Parathyroid adenoma (tissue), 2 donors: ENCODE data around the gene LGALS13.

Experiments used
- H2AFZ ChIP-seq: fragments of 300-600 bp; sonication (generic); one replicate; pipeline ENCODE4 v1.7.0; 2017; ENCODE audit warnings: antibody characterized with exemption, mild to moderate bottlenecking
- H3K27ac ChIP-seq: fragments of 300-600 bp; sonication (generic); one replicate; pipeline ENCODE4 v1.7.0; 2017
- H3K27me3 ChIP-seq: fragments of 300-600 bp; sonication (generic); one replicate; pipeline ENCODE4 v1.7.0; 2017; ENCODE audit warnings: low read length; ENCODE audit not compliant: control insufficient read depth, insufficient read depth
- H3K36me3 ChIP-seq: fragments of 300-600 bp; sonication (generic); one replicate; pipeline ENCODE4 v1.7.0; 2017; ENCODE audit warnings: low read length; ENCODE audit not compliant: control insufficient read depth, insufficient read depth
- H3K4me1 ChIP-seq: fragments of 300-600 bp; sonication (generic); one replicate; pipeline ENCODE4 v1.7.0; 2017; ENCODE audit warnings: control low read depth
- H3K4me2 ChIP-seq: fragments of 300-600 bp; sonication (generic); one replicate; pipeline ENCODE4 v1.7.0; 2017; ENCODE audit warnings: low read length
- H3K4me3 ChIP-seq: fragments of 300-600 bp; sonication (generic); one replicate; pipeline ENCODE4 v1.7.0; 2017; ENCODE audit warnings: low read depth, low read length
- H3K79me2 ChIP-seq: fragments of 300-600 bp; sonication (generic); one replicate; pipeline ENCODE4 v1.7.0; 2017; ENCODE audit warnings: control low read depth
- H3K9ac ChIP-seq: fragments of 300-600 bp; sonication (generic); one replicate; pipeline ENCODE4 v1.7.0; 2017; ENCODE audit warnings: mild to moderate bottlenecking
- H3K9me3 ChIP-seq: fragments of 300-600 bp; sonication (generic); one replicate; pipeline ENCODE4 v1.7.0; 2017; ENCODE audit warnings: low read length; ENCODE audit not compliant: control insufficient read depth
- CTCF ChIP-seq: fragments of 300-600 bp; sonication (generic); IDR thresholded peaks from one replicate; pipeline ENCODE4 v1.7.0; 2017; ENCODE audit warnings: antibody characterized with exemption, mild to moderate bottlenecking
- donor health status: primary hyperparathyroidism.

Gene LGALS13

GRCh38 chr19:39631178-39631577, 28.9 kb downstream of the LGALS13 start:
- Histone ChIP-seq H3K4me3 (no peak overlapping the region), H3K27ac (no peak overlapping the region), H3K4me1 (no peaks in the 10 kb centered on the region), H3K4me2 (no peak overlapping the region), H3K79me2 (no peaks in the 10 kb centered on the region), H3K9ac (no peak overlapping the region), H2AFZ (no peak overlapping the region), H3K27me3 (no peaks in the 10 kb centered on the region), H3K36me3 (no peaks in the 10 kb centered on the region), H3K9me3 (no peaks in the 10 kb centered on the region)
- TF ChIP-seq CTCF: no peak

- no peak overlapping the region for H3K27ac ChIP-seq
- no peaks in the 10 kb centered on the region for H3K79me2 ChIP-seq
- no peak overlapping the region for H3K4me2 ChIP-seq
- H2AFZ ChIP-seq: no peak overlapping the region
- no peaks in the 10 kb centered on the region for H3K36me3 ChIP-seq
- H3K9ac ChIP-seq: no peak overlapping the region
- no peak for TF ChIP-seq CTCF
- no peaks in the 10 kb centered on the region for H3K9me3 ChIP-seq
- no peak overlapping the region for H3K4me3 ChIP-seq
- no peaks in the 10 kb centered on the region for H3K4me1 ChIP-seq
- no peaks in the 10 kb centered on the region for H3K27me3 ChIP-seq
Observed at GRCh38 chr19:39631626-39632025, 29.3 kb downstream of the LGALS13 start.

- H3K4me1 ChIP-seq: no peaks in the 10 kb centered on the region
- no peaks in the 10 kb centered on the region for H3K9me3 ChIP-seq
- H3K9ac ChIP-seq: no peak overlapping the region
- H3K36me3 ChIP-seq: no peaks in the 10 kb centered on the region
- no peak for TF ChIP-seq CTCF
- H3K27me3 ChIP-seq: no peaks in the 10 kb centered on the region
- no peak overlapping the region for H3K27ac ChIP-seq
- H3K4me3 ChIP-seq: no peak overlapping the region
- H2AFZ ChIP-seq: no peak overlapping the region
- no peak overlapping the region for H3K4me2 ChIP-seq
- H3K79me2 ChIP-seq: no peaks in the 10 kb centered on the region
Observed at GRCh38 chr19:39637891-39638290, 35.6 kb downstream of the LGALS13 start.

GRCh38 chr19:39641773-39642172, 39.4 kb downstream of the LGALS13 start:
- Histone ChIP-seq H3K36me3 (no peaks in the 10 kb centered on the region), H2AFZ (no peak overlapping the region), H3K27ac (no peak overlapping the region), H3K9me3 (no peaks in the 10 kb centered on the region), H3K4me2 (no peak overlapping the region), H3K4me3 (no peak overlapping the region), H3K27me3 (no peaks in the 10 kb centered on the region), H3K4me1 (no peaks in the 10 kb centered on the region), H3K9ac (no peak overlapping the region), H3K79me2 (no peaks in the 10 kb centered on the region)
- TF ChIP-seq CTCF: no peak

GRCh38 chr19:39643591-39643990, 41.3 kb downstream of the LGALS13 start:
- Histone ChIP-seq H3K4me3 (no peak overlapping the region), H3K79me2 (no peaks in the 10 kb centered on the region), H3K27ac (no peak overlapping the region), H3K27me3 (no peaks in the 10 kb centered on the region), H3K36me3 (no peaks in the 10 kb centered on the region), H2AFZ (no peak overlapping the region), H3K4me1 (no peaks in the 10 kb centered on the region), H3K9ac (no peak overlapping the region), H3K9me3 (no peaks in the 10 kb centered on the region), H3K4me2 (no peak overlapping the region)
- no peak for TF ChIP-seq CTCF
